WERI-Rb-1 (cell line): ENCODE data around the gene TMEM61.

Experiments
- DNase-seq: peaks from one replicate; pipeline ENCODE4 v3.0.0-alpha.2; 2020
- H3K27ac ChIP-seq: fragments of 250-450 bp; sonication (Bioruptor Pico); 2 replicates; pipeline ENCODE4 v1.5.1; 2020; ENCODE audit warnings: mild to moderate bottlenecking, moderate library complexity
- H3K27me3 ChIP-seq: fragments of 250-450 bp; sonication (Bioruptor Pico); 2 replicates; pipeline ENCODE4 v1.5.1; 2021; ENCODE audit warnings: mild to moderate bottlenecking, low read depth, moderate library complexity; ENCODE audit not compliant: insufficient read depth, severe bottlenecking
- H3K36me3 ChIP-seq: fragments of 250-450 bp; sonication (Bioruptor Pico); 2 replicates; pipeline ENCODE4 v1.5.1; 2020; ENCODE audit warnings: mild to moderate bottlenecking, moderate library complexity
- H3K4me3 ChIP-seq: 2 replicates; pipeline ENCODE4 v1.5.1; 2011; ENCODE audit warnings: low read depth, mild to moderate bottlenecking, control low read depth, low read length
- H3K9me3 ChIP-seq: fragments of 250-450 bp; sonication (Bioruptor Pico); 2 replicates; pipeline ENCODE4 v1.5.1; 2021; ENCODE audit warnings: mild to moderate bottlenecking, moderate library complexity; ENCODE audit not compliant: severe bottlenecking
- TF ChIP-seq, protein P1 (sequence below): IDR thresholded peaks from 2 replicates; pipeline ENCODE4 v1.5.1; 2011; ENCODE audit warnings: low read depth, mild to moderate bottlenecking, control low read depth, inconsistent platforms, low read length

The TMEM61 gene

GRCh38 chr1:55010887-55011217 is 30.4 kb downstream of the TMEM61 start:
- Histone ChIP-seq H3K9me3 (no peaks in the 10 kb centered on the region), H3K27me3 (no peaks in the 10 kb centered on the region), H3K4me3 (no peak overlapping the region), H3K36me3 (no peaks in the 10 kb centered on the region), H3K27ac (no peak overlapping the region)
- TF ChIP-seq, protein P1, sequence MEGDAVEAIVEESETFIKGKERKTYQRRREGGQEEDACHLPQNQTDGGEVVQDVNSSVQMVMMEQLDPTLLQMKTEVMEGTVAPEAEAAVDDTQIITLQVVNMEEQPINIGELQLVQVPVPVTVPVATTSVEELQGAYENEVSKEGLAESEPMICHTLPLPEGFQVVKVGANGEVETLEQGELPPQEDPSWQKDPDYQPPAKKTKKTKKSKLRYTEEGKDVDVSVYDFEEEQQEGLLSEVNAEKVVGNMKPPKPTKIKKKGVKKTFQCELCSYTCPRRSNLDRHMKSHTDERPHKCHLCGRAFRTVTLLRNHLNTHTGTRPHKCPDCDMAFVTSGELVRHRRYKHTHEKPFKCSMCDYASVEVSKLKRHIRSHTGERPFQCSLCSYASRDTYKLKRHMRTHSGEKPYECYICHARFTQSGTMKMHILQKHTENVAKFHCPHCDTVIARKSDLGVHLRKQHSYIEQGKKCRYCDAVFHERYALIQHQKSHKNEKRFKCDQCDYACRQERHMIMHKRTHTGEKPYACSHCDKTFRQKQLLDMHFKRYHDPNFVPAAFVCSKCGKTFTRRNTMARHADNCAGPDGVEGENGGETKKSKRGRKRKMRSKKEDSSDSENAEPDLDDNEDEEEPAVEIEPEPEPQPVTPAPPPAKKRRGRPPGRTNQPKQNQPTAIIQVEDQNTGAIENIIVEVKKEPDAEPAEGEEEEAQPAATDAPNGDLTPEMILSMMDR = no peak
- no peak for DNase-seq

- Histone ChIP-seq H3K27ac (no peak overlapping the region), H3K9me3 (no peaks in the 10 kb centered on the region), H3K4me3 (no peak overlapping the region), H3K36me3 (no peaks in the 10 kb centered on the region), H3K27me3 (no peaks in the 10 kb centered on the region)
- DNase-seq = no peak
- TF ChIP-seq, protein P1 = no peak
These were observed 32.2 kb downstream of the TMEM61 start for GRCh38 chr1:55012661-55013060.

DNA sequence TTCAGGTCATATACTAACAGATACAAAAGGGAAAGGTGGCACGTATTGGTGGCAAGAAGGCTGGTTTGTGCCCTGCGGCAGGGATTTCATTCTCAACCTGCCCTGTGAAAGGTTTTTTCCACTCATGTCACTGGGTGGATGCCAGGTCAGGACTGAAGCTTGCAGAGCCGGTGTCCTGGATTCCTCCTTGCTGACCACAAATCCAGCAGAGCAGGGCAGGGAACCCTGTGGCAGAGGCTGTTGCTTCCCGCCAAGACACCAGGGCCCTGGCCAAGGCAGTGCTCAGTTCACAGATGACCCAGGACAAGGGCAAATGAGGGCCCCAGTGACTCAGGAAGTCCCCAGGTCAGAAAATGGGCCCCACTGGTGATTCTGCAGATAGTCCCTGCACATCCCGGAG is 34.7 kb downstream of the TMEM61 start:
- Histone ChIP-seq H3K27me3 (no peaks in the 10 kb centered on the region), H3K27ac (no peak overlapping the region), H3K36me3 (no peaks in the 10 kb centered on the region), H3K9me3 (no peaks in the 10 kb centered on the region), H3K4me3 (no peak overlapping the region)
- TF ChIP-seq, protein P1 = no peak
- no peak for DNase-seq

DNA sequence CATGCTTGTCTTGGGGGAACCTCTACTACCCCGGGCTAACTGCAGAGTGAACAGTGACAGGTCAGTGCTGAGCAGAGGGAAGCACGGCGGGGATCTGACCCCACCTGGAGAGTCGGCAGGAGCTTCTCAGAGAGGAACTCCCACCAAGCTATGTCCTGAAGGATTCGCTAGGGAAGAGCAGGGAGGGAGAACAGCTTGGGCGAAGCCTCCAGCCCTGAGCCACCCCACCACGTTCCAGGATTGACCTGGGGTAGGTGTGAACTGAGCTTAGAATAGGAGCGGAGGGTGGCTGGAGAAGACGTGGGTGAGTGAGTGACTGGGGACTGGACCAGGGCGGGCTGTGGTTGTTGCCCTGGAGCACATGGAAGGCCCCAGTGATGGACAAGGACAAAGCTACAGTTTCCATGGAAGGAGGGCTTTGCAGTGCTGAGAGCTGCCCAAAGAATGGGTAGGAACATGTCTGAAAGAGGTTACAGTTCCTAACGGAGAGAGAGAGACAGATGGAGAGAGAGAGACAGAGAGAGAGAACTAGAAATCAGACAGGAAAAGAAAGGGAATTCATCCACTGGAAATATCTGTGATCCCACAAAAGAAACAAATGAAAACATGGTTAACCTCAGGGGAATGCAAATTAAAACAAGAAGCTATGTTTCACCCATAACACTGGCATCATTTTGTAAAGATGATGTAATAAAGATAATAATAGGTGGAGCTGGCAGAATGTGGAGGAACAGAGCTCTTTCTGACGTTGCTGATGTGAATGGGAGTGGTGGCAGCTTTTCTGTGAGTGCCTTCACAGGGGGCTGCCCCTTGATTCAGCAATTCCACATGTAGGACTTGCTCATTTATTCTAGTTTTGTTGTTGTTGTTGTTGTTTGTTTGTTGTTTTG is 35.5 kb downstream of the TMEM61 start:
- Histone ChIP-seq H3K36me3 (no peaks in the 10 kb centered on the region), H3K27me3 (no peaks in the 10 kb centered on the region), H3K9me3 (no peaks in the 10 kb centered on the region), H3K27ac (no peak overlapping the region), H3K4me3 (no peak overlapping the region)
- DNase-seq = no peak
- TF ChIP-seq, protein P1 = no peak

DNA sequence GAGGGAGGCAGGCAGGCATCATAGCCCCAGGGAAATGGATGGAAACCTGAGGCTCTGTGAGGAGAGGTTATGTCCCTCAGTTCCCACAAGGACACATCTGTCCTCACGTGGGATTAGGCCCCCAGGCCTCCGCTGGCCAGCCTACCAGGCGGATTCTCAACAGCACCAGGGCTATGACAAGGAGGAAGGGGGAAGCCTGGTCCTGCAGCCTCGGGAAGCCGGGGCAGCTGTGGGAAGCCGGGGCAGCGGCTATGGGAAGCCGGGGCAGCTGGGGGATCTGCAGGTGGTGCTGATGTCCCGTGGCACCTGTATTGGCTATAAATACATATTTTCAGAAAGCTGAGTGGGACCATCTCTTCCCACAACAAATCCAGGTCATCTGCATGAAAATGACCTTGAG is 38.0 kb downstream of the TMEM61 start:
- no peaks in the 10 kb centered on the region for H3K36me3 ChIP-seq
- no peaks in the 10 kb centered on the region for H3K9me3 ChIP-seq
- no peak overlapping the region for H3K4me3 ChIP-seq
- no peak overlapping the region for H3K27ac ChIP-seq
- DNase-seq = no peak
- H3K27me3 ChIP-seq = no peaks in the 10 kb centered on the region
- TF ChIP-seq, protein P1 = no peak
